ENCODE results near the gene BAIAP2L2. TPM values are rescaled to one million over a fixed set of nuclear protein-coding genes. Genes with fewer than 3 reads are reported as not detected.
A peak's percentile ranks its signal among the peaks of the same experiment; 100 is the strongest.

Gene BAIAP2L2
- total RNA-seq, 4 donors from 2014 or later = 0.13 to 1.1 (median 0.58) TPM

DNA sequence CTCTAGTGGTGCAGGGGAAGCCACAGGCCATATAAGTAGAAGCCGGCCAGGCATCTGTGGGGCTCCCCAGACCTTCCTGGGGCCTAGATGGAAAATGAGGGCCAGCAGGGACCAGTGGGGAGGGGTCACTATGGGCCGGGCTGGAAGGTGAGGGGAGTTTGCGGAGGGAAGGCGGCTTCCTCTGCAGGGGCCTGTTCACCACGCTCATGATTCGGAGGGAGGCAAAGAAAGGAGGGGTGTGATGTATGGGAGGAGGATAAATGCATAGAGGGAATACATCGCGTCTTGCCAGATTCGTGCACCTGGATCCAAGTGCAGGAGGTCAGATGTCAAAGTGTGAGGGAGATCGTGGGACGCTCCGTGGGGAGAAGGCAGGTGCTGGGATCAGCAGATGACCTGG is 33.4 kb downstream of the BAIAP2L2 start:
- peaks cover 0 to 23% (median 11%) of the 10 kb centered on the region in 4 donors for H3K27me3 ChIP-seq
- intact Hi-C loops (cut with DNase I) = no loop called here
- H3K4me1 ChIP-seq = peaks cover 15 to 19% (median 17%) of the 10 kb centered on the region in 4 donors
- no peak for TF ChIP-seq POLR2A (IDR thresholded peaks at IDR 0.05; ENCODE audit: low read depth)
- TF ChIP-seq EP300 (IDR thresholded peaks at IDR 0.05) = no peak
- TF ChIP-seq POLR2AphosphoS5 (IDR thresholded peaks at IDR 0.05) = no peak
- TF ChIP-seq, protein P1, sequence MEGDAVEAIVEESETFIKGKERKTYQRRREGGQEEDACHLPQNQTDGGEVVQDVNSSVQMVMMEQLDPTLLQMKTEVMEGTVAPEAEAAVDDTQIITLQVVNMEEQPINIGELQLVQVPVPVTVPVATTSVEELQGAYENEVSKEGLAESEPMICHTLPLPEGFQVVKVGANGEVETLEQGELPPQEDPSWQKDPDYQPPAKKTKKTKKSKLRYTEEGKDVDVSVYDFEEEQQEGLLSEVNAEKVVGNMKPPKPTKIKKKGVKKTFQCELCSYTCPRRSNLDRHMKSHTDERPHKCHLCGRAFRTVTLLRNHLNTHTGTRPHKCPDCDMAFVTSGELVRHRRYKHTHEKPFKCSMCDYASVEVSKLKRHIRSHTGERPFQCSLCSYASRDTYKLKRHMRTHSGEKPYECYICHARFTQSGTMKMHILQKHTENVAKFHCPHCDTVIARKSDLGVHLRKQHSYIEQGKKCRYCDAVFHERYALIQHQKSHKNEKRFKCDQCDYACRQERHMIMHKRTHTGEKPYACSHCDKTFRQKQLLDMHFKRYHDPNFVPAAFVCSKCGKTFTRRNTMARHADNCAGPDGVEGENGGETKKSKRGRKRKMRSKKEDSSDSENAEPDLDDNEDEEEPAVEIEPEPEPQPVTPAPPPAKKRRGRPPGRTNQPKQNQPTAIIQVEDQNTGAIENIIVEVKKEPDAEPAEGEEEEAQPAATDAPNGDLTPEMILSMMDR (IDR thresholded peaks at IDR 0.05) = no peak
- DNase-seq (ENCODE audit: extremely low spot score) = no peak
- H3K27ac ChIP-seq (replicated peaks in 1 of 4) = no peak overlapping the region
- 81% methylated on average over 12 of the region's 12 CpGs for WGBS
- no peaks in the 10 kb centered on the region for H3K9me3 ChIP-seq
- H3K4me3 ChIP-seq = no peak overlapping the region
- H3K36me3 ChIP-seq = peaks cover 8 to 43% (median 37%) of the 10 kb centered on the region in 4 donors

DNA sequence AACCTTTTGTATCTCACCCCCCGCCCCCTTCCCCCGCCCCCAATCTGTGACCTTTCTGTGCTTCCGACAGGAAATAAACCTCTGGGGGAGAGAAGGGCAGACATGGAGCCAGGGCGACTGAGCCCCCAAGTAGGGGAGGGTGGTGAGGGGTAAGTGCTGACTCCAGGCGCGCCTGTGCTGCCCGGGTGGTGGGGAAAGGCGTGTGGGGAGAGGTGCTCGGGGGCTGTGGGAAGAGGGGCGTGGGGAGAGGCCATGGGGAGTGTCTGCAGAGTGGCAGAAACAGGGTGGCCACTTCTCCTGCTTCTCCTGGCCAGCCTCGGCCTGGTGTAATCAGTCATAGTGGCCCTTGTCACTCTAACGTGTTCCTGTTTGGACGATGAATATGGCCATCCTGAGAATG is 34.5 kb downstream of the BAIAP2L2 start:
- peaks cover 5 to 8% (median 6%) of the 10 kb centered on the region in 4 donors for H3K4me1 ChIP-seq
- H3K9me3 ChIP-seq = no peaks in the 10 kb centered on the region
- H3K27me3 ChIP-seq = peaks cover 0 to 12% (median 3%) of the 10 kb centered on the region in 4 donors
- no peak for TF ChIP-seq EP300 (IDR thresholded peaks at IDR 0.05)
- TF ChIP-seq, protein P1 (IDR thresholded peaks at IDR 0.05) = no peak
- no peak for TF ChIP-seq POLR2AphosphoS5 (IDR thresholded peaks at IDR 0.05)
- TF ChIP-seq POLR2A (IDR thresholded peaks at IDR 0.05; ENCODE audit: low read depth) = no peak
- H3K27ac ChIP-seq (replicated peaks in 1 of 4) = no peak overlapping the region
- no peak overlapping the region for H3K4me3 ChIP-seq
- DNase-seq (ENCODE audit: extremely low spot score) = no peak
- intact Hi-C loops (cut with DNase I) = no loop called here
- peaks cover 15 to 54% (median 47%) of the 10 kb centered on the region in 4 donors for H3K36me3 ChIP-seq
- 89% methylated on average over 12 of the region's 13 CpGs for WGBS

DNA sequence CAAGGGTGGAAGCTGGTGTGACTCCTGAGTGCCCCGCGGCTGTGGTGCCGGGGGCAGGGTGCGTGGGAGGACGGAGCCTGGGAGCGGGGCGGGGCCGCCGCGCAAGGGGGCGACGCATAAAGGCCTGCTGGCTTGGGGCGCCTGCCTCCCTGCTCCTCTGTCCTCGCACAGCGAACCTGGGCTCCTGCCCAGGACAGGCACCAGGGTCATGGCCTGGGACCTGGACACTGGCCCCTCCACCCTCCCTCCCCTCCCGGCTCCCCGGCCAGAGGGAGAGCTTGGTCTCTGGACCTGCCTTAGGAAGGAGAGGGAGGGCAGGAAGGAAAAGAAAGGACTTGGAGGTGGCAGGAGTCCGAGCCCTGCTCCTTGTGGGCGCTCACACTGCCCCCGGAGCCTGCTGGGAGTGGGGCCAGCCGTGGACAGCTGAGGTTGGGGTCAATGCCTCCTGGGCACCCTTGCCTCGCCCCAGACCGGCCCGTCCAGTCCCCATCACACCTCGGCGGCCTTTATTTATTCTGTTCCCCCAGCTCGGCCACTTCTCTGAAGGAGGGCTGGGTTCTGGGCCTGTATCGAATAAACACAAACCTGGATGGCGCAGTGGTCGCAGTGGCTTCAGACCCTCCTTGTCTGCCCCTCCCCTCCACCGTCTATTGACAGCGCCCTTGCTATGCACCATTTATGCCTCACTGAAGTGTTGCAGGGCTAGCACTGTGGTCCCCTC is 35.2 kb downstream of the BAIAP2L2 start:
- Histone ChIP-seq H3K27ac (replicated peaks in 1 of 4) (no peak overlapping the region), H3K27me3 (peaks cover 0 to 5% (median 0%) of the 10 kb centered on the region in 4 donors), H3K4me1 (peaks cover 4 to 7% (median 6%) of the 10 kb centered on the region in 4 donors), H3K4me3 (no peak overlapping the region), H3K36me3 (peaks cover 20 to 61% (median 50%) of the 10 kb centered on the region in 4 donors), H3K9me3 (no peaks in the 10 kb centered on the region)
- no peak for TF ChIP-seq EP300 (IDR thresholded peaks at IDR 0.05)
- TF ChIP-seq POLR2A (IDR thresholded peaks at IDR 0.05; ENCODE audit: low read depth) = no peak
- TF ChIP-seq POLR2AphosphoS5 (IDR thresholded peaks at IDR 0.05) = no peak
- TF ChIP-seq, protein P1 (IDR thresholded peaks at IDR 0.05) = no peak
- WGBS = 93% methylated on average over 29 of the region's 32 CpGs
- intact Hi-C loops (cut with DNase I) = no loop called here
- no peak for DNase-seq (ENCODE audit: extremely low spot score)

DNA sequence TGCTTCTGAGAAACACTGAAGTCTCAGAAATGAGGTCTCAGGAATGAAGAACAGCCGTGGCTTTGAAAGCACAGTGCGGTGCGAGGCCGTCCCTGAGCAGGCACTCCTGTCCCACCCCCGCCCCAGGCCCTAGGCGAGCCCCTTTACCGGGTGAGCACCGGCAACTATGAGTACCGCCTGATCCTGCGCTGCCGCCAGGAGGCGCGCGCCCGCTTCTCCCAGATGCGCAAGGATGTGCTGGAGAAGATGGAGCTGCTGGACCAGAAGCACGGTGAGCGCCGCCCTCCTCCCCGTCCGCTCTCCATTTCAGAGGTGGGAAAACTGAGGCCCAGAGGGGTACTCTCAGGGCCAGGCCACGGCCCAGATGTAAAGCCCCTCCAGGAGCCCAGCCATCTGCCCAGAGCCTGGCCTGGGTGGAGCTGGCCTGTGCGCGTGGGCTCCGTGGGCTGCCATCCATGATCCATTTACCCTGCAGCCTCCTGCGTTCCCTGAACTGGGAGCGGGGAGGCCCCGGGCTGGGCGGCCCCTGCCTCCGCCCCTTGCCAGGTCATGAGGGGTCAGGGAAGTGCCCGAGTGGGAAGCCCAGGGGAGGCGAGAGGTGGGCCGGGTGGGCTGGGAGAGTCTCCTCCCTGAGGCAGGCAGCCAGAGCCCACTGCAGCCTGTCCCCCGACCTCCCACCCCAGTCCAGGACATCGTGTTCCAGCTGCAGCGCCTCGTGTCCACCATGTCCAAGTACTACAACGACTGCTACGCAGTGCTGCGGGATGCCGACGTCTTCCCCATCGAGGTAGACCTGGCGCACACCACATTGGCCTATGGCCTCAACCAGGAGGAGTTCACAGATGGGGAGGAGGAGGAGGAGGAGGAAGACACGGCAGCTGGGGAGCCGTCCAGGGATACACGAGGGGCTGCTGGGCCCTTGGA is 36.0 kb downstream of the BAIAP2L2 start:
- no peak for TF ChIP-seq POLR2AphosphoS5 (IDR thresholded peaks at IDR 0.05)
- no peak for TF ChIP-seq POLR2A (IDR thresholded peaks at IDR 0.05; ENCODE audit: low read depth)
- TF ChIP-seq, protein P1 (IDR thresholded peaks at IDR 0.05) = peak; percentile 16 to 41 (median 21)
- no peak for TF ChIP-seq EP300 (IDR thresholded peaks at IDR 0.05)
- Histone ChIP-seq H3K27ac (replicated peaks in 1 of 4) (no peak overlapping the region), H3K4me3 (no peak overlapping the region), H3K9me3 (no peaks in the 10 kb centered on the region), H3K36me3 (peaks cover 21 to 67% (median 54%) of the 10 kb centered on the region in 4 donors), H3K4me1 (peaks cover 12 to 15% (median 13%) of the 10 kb centered on the region in 4 donors), H3K27me3 (no peaks in the 10 kb centered on the region)
- intact Hi-C loops (cut with DNase I) = no loop called here
- no peak for DNase-seq (ENCODE audit: extremely low spot score)
- WGBS = 81% methylated on average over 11 of the region's 47 CpGs
